Hematopoietic multipotent progenitor cell treated with erythropoietin and hydrocortisone succinate and interleukin-3 and kit ligand, for 8 days (in vitro differentiated cells): Measurements from ENCODE around the gene TBCD.

ENCODE experiments used
- DNase-seq: peaks from one replicate; pipeline ENCODE4 v3.0.0-alpha.2; 2015

Gene TBCD

GRCh38 chr17:82812601-82813000, 60.7 kb downstream of the TBCD start:
- no peak for DNase-seq

- DNase-seq = no peak
These were observed 61.6 kb downstream of the TBCD start for GRCh38 chr17:82813299-82814051.

- no peak for DNase-seq
These were observed 63.0 kb downstream of the TBCD start for GRCh38 chr17:82814834-82815233.

GRCh38 chr17:82815354-82815753, 63.5 kb downstream of the TBCD start:
- no peak for DNase-seq

- no peak for DNase-seq
These were observed 64.0 kb downstream of the TBCD start for GRCh38 chr17:82815790-82816305.

GRCh38 chr17:82816358-82816757, 64.5 kb downstream of the TBCD start:
- no peak for DNase-seq

GRCh38 chr17:82817947-82818346, 66.1 kb downstream of the TBCD start:
- DNase-seq = no peak

GRCh38 chr17:82820278-82821251, 68.7 kb downstream of the TBCD start:
- DNase-seq = no peak

- no peak for DNase-seq
These were observed 69.7 kb downstream of the TBCD start for GRCh38 chr17:82821554-82821953.

GRCh38 chr17:82822281-82822680, 70.4 kb downstream of the TBCD start:
- no peak for DNase-seq

- DNase-seq = no peak
These were observed 71.1 kb downstream of the TBCD start for GRCh38 chr17:82823004-82823403.

GRCh38 chr17:82825540-82826124, 73.8 kb downstream of the TBCD start:
- no peak for DNase-seq

- DNase-seq = no peak
These were observed 74.3 kb downstream of the TBCD start for GRCh38 chr17:82826211-82826610.

GRCh38 chr17:82826956-82827355, 75.1 kb downstream of the TBCD start:
- no peak for DNase-seq

- DNase-seq = no peak
These were observed 77.1 kb downstream of the TBCD start for GRCh38 chr17:82828875-82829487.

- no peak for DNase-seq
These were observed 78.4 kb downstream of the TBCD start for GRCh38 chr17:82830249-82830661.

- no peak for DNase-seq
These were observed 79.4 kb downstream of the TBCD start for GRCh38 chr17:82831041-82831817.

- no peak for DNase-seq
These were observed 79.9 kb downstream of the TBCD start for GRCh38 chr17:82831818-82832200.

- DNase-seq = no peak
These were observed 80.5 kb downstream of the TBCD start for GRCh38 chr17:82832411-82832810.

GRCh38 chr17:82832881-82833475, 81.1 kb downstream of the TBCD start:
- no peak for DNase-seq

GRCh38 chr17:82835122-82835521, 83.3 kb downstream of the TBCD start:
- no peak for DNase-seq
